ENCODE measurements around the gene RTN4IP1. TPM values are rescaled to one million over a fixed set of nuclear protein-coding genes. Genes with fewer than 3 reads are reported as not detected.

The RTN4IP1 gene
- total and polyA plus RNA-seq, 9 of the 15 experiments (the other 6 are each of a cell fraction or from before 2014, with no cell fraction given), result 17.9 to 46.0 (median 22.2) TPM

DNA sequence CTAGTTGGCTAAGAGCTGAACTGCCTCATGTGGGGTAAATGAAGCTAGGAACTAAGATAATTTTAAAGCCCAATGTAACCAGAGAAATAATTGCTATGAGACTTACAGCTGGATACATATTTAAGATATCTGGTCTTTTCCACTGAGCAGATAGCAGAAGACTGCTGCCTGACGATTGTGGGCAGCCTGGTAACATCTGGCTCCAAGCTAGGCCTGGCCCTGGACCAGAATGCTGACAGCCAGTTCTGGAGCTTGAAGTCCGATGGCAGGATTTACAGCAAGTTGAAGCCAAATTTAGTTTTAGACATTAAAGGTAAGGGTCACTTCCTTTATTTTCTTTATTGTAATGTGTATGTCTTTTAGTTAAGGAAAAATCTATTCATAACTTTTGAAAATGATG is 65.7 kb downstream of the RTN4IP1 start:
- H3K79me2 ChIP-seq (ENCODE audit: control insufficient read depth, insufficient read depth, low read length), result no peaks in the 10 kb centered on the region
- no peak for ATAC-seq
- BruUV-seq (replicated peaks), result no TSS peak
- H3K4me1 ChIP-seq (replicated peaks in 1 of 2; ENCODE audit: control insufficient read depth in 2 of 2, insufficient read depth in 2 of 2, low read length in 2 of 2), result no peaks in the 10 kb centered on the region
- H3K27me3 ChIP-seq (ENCODE audit: control insufficient read depth in 2 of 2, insufficient read depth in 2 of 2, low read length in 2 of 2), result no peaks in the 10 kb centered on the region
- ChIA-PET CTCF (ENCODE audit: low intra/inter-chr PET ratio) (interaction anchor here (6.2 kb wide), 1 partner anchor 118 kb away, joined by 61 read pairs; no protein-coding TSS in a partner anchor), POLR2A (no interaction called here)
- no peak for DNase-seq (ENCODE audit: extremely low read depth in 1 of 4, low spot score in 3 of 4)
- no peak overlapping the region for H3K4me2 ChIP-seq (ENCODE audit: insufficient read depth, low read length)
- in situ Hi-C loops (cut with MboI), result loop anchor here (25.0 kb wide), 1 partner anchor 424 kb away; no protein-coding TSS in a partner anchor
- H3K9me3 ChIP-seq (replicated peaks; ENCODE audit: control insufficient read depth, insufficient read depth, low read depth, low read length), result no peaks in the 10 kb centered on the region
- no peaks in the 10 kb centered on the region for H3K36me3 ChIP-seq (ENCODE audit: control insufficient read depth, insufficient read depth, low read length)
- no peak for FAIRE-seq
- H4K20me1 ChIP-seq (replicated peaks; ENCODE audit: control insufficient read depth, insufficient read depth, low read length), result no peaks in the 10 kb centered on the region
- H3K9ac ChIP-seq (ENCODE audit: insufficient read depth in 1 of 2, low read depth in 2 of 2, low read length in 2 of 2), result no peak overlapping the region; a peak in 1 of 4 replicates
- TF ChIP-seq NFIC (IDR thresholded peaks at IDR 0.05) (no peak), ZNF263 (CRISPR knock-in tag; IDR thresholded peaks at IDR 0.05; ENCODE audit: borderline replicate concordance) (no peak), CHAMP1 (IDR thresholded peaks at IDR 0.05) (no peak), ZBTB1 (CRISPR knock-in tag; IDR thresholded peaks at IDR 0.05; ENCODE audit: borderline replicate concordance, low read depth) (no peak)
- 54% methylated on average over 2 of the region's 2 CpGs for WGBS (ENCODE audit: insufficient coverage, low coverage, missing lambda C conversion rate)
- no peak overlapping the region for H2AFZ ChIP-seq (ENCODE audit: low read depth, low read length)
- intact Hi-C loops (cut with micrococcal nuclease), result no loop called here
- no peak overlapping the region for H3K27ac ChIP-seq (ENCODE audit: extremely low read depth, low read depth, low read length)
- no peaks in the 10 kb centered on the region for H3K9me1 ChIP-seq (ENCODE audit: control insufficient read depth, insufficient read depth, low read length)
- no peak overlapping the region for H3K4me3 ChIP-seq

All from K562 (cell line).